GM19452 (cell line): Measurements from ENCODE around the gene KLRC4.
"Not testable (repeated sequence)": the region's sequence is repeated elsewhere in the genome, so short reads cannot be mapped to it uniquely, and the experiment has no call there.

Experiments
- ATAC-seq: cut with Tn5 transposase; IDR thresholded peaks from one replicate; pipeline ENCODE4 v1.9.1; 2021; ENCODE audit not compliant: unreplicated experiment

The KLRC4 gene

GRCh38 chr12:10398168-10398567 is 11.4 kb downstream of the KLRC4 start:
- no peak for ATAC-seq

DNA sequence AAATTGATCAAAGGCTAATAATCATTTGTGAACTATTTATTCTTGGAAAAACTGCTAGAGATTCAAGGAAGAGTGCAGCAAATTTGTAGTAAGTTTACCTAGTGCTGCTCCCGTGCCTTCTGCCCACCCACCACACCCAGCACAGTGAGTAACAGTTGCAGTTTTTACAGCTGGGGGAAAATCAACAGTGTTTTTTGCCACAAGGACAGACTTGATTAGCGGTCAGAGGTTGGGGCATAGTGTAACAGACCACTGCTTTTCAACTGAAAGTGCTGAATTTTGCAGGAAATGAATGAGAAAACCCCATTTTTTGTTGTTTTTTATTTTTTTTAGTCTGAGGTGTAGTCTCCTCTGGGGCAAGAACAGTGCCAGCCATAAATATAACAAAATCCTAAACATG is 12.3 kb downstream of the KLRC4 start:
- ATAC-seq, result no peak

- ATAC-seq, result not testable (repeated sequence)
Measured at GRCh38 chr12:10396176-10396575, 13.4 kb downstream of the KLRC4 start.

DNA sequence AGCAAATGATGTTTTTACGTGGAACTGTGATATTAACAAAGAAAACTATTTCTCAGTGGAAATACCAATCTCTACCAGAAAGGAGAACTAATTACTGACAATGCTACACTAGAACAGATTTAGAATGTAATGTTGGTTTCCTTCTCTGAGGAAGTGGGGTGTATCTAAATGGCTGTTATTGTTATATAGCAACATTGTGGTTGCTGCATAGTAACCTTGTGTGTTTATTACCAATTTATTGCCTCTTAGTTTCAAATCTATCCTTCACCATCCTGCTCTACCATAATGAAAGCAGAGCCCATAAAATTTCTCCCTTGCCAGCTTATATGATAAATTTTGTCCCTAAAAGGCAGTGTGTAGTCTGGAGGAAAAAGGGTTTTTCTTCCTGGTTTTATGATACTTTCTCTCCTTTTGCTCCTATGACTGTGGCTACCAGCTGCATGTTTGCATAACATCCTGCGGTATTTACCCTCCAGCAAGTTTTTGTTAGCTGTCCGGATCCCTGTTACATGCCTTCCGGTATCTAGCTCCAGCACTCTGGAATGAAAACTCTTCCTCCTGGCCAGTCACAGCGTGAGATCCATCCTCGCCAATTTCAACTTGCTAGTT is 14.1 kb downstream of the KLRC4 start:
- ATAC-seq, result peak; percentile 76

- not testable (repeated sequence) for ATAC-seq
Measured at GRCh38 chr12:10394531-10395152, 14.9 kb downstream of the KLRC4 start.

DNA sequence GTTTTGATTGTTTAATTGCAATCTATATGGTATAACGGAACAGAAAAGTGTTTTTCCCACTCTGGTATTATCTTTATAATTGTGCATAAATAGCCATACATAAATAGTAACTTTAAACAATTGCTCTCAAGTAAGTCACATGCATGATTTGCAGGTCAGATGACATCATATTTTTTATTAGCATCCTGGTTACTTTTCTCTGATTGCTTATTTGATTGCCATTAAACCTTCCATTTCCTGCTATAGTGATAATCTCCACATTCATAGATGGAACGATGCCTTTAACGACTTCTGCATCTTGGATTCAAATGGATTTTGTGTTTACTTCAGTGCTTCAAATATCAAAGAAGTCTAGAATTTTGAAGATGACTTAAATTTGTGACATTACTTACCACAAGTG is 16.3 kb downstream of the KLRC4 start:
- ATAC-seq, result no peak

- peak; percentile 74 for ATAC-seq
Measured at GRCh38 chr12:10392394-10392930, 17.1 kb downstream of the KLRC4 start.

- ATAC-seq, result not testable (repeated sequence)
Measured at GRCh38 chr12:10390991-10391390, 18.6 kb downstream of the KLRC4 start.

GRCh38 chr12:10389904-10390303 is 19.7 kb downstream of the KLRC4 start, which contains the start of gene KLRK1:
Gene KLRK1, minus strand, starts transcription at chr12:10390041. Its CDS starts 1,231 bp downstream, at chr12:10388810.
- no peak for ATAC-seq

- ATAC-seq, result no peak
Measured at GRCh38 chr12:10388624-10389413, 20.7 kb downstream of the KLRC4 start.

GRCh38 chr12:10387498-10387897 is 22.1 kb downstream of the KLRC4 start:
- not testable (repeated sequence) for ATAC-seq

GRCh38 chr12:10386857-10387256 is 22.7 kb downstream of the KLRC4 start:
- no peak for ATAC-seq

- ATAC-seq, result no peak
Measured at GRCh38 chr12:10385166-10385613, 24.4 kb downstream of the KLRC4 start.

DNA sequence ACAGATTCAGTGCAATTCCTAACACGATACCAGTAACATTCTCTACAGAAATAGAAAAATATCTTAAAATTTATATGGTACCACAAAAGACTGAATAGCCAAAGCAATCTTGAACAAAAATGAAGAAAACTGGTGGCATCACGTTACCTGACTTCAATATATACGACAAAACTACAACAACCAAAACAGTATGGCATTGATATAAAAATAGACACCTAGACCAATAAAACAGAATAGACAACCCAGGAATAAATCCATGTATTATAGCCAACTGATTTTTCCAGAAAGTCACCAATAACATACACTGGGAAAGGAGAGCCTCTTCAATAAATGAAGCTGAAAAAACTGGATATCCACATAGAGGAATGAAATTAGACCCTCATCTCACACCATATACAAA is 25.4 kb downstream of the KLRC4 start:
- ATAC-seq, result no peak

DNA sequence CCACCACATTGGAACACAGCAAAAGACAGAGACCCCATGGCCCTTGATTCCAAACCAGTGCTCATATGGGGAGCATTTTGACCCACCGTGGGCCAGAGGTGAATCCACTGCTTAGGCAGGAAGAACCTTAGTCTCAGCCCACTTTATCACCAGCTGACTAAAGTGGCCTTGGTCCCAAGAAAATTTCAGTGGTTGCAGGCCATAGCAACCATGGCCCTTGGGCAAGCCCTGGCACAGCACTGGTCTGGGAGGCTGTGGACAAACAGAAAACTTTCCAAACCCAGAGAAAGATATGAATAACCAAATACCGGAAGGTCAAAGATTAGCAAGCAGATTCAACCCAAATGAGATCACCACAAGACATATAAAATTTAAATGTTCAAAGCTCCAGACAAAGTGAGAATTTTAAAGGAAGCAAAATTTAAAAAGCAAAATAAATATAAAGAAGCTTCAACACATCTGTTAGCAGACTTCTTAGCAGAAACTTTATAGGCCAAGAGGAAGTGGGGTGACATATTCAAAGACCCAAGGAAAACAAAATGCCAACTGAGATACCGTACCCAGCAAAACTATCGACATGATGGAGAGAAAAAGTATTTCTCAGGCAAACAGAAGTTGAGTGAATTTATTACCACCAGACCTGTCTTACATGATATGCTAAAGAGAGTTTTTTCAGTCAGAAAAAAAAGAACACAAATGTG is 27.5 kb downstream of the KLRC4 start:
- no peak for ATAC-seq

DNA sequence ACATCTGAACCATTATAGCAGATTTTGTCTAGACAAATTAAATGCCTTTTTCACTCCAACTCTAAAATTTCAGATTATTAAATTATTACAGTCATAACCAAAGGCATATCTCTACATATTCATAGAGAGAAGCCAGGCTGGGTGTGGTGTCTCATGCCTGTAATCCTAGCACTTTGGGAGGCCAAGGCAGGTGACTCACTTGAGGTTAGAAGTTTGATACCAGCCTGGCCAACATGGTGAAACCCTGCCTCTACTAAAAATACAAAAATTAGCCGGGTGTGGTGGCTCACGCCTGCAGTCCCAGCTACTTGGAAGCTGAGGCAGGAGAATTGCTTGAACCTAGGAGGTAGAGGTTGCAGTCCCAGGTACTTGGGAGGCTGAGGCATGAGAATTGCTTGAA is 30.8 kb downstream of the KLRC4 start:
- ATAC-seq, result not testable (repeated sequence)

DNA sequence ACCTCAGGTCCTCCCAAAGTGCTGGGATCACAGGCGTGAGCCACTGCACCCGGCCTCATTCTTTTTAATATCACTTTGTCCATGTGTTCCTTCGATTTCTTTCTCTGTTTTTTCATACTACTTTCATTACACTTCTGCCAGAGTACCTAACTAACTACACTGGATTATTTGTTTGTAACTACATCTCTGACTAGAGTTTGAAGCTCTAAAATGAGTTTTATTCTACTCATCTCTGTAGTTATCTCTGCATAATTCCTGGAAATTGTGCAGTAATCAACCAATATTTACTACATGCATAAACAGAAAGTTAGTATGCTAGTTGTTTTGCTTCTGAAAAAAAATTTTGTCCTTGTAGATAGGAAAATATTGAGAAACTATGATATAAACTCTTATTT is 34.9 kb downstream of the KLRC4 start:
- ATAC-seq, result no peak

DNA sequence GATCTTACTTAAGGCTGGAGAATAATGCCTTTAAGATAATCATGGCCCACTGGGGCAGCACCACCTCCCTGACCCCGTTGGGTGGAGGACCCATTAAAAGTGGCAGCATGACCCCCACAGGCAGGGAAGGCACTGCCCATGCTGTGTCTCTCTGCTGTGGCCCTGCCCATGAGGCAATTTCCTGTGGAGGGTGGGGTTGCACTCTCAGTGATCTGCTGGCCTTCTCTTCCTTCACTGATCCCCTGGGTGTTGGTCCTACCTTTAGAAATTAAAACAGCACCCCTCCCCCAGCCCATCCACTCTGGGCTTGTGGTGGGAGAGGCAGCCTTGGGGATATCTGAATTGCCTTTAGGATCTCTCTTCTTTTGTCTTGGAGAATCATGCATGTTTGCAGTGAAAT is 37.0 kb downstream of the KLRC4 start:
- ATAC-seq, result no peak

DNA sequence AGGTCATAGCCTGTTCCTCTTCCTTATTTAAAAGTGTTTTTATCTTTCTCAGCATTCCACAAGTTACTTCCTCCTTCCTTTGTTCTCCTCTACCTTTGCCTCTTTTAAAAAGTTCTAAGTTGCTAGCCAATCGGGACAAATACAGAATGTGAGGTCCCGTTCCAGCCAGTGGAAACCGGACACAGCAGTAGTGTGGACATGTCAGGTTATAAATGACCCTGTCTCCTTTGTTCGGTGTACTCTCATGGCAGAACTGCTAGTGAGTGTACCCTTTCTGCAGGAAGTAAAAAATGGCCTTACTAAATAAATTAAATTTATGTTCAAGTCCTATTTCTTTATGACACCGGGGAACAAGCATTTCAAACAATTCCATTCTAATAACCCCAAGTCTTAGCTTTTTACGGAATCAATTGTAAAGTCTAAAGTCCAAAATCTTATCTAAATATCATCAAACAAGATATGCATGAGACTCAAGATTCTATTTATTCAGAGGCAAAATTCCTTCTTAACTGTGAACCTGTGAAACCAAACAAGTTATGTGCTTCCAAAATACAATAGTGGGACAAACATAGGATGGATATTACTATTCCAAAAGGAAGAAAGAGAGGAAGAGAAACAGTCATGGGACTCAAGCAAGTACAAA is 37.5 kb downstream of the KLRC4 start:
- not testable (repeated sequence) for ATAC-seq

DNA sequence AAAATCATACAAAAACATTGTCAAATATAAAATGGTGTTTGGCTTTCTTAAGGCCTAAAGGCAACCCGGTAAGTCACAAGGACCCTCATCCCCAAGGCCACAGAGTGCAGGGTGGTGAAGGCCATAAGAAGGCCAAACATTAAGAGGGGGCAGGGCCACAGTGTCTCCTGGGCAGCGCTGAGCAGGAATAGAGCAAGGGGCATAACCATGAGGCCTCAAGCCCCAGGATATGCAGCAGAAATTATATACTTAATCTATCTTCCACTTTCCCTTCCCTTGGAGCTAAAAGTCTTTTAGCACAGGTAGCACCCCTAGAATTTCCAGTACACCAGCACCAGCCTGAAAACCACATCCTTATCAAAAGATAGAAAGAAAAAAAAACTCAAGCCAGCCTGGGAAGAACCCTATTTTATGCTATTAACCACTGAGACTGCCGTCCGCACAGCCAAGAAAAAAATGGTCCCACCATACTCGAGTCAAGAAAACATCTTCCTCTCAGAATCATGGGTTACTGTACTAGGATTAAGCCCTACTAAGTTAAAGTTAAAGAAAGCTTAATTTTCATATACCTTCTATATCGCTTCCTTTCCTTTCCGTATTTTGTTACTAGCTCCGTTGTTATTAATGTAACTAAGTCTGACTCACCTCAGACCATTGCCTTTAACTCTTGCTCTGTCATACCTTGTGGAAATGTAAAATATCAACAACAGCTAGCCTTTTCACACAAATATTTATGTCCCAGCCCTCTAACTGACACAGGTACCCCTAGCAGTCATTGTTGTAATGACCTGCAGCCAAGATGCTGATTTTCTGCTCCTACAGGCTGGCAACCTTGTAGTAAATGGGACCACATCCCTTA is 39.8 kb downstream of the KLRC4 start:
- ATAC-seq, result no peak
